HEK293 (cell line): ENCODE data around the gene ACSL5.

Experiments used
- CTCF ChIA-PET: fragments of 350-600 bp; formaldehyde crosslinking; extraction: SDS; loops from one replicate; lab custom pipeline; 2021; ENCODE audit warnings: antibody characterized with exemption; lab: Yijun Ruan, JAX
- POLR2A ChIA-PET: fragments of 300-600 bp; formaldehyde crosslinking; extraction: SDS; loops from one replicate; lab custom pipeline; 2020; ENCODE audit warnings: antibody characterized with exemption, inconsistent platforms; lab: Yijun Ruan, JAX
- H3K27ac ChIP-seq: fragments of 200-500 bp; sonication (Bioruptor generic); 2 replicates; pipeline ENCODE4 v1.5.1; 2014; ENCODE audit warnings: low read depth, low read length, control low read depth, inconsistent platforms; ENCODE audit errors: extremely low read depth
- H3K36me3 ChIP-seq, 2 experiments: fragments of 200-500 bp in 1 of 2; sonication (Bioruptor generic) in 1 of 2; 1 replicate in 1 of 2; 2 replicates in 1 of 2; pipeline ENCODE4 v1.5.1; 2014 to 2017; ENCODE audit warnings: inconsistent platforms in 2 of 2, low read length in 2 of 2; ENCODE audit not compliant: control insufficient read depth in 2 of 2, insufficient read depth in 1 of 2
- H3K4me1 ChIP-seq: fragments of 200-500 bp; sonication (Bioruptor generic); 2 replicates; pipeline ENCODE4 v1.5.1; 2014; ENCODE audit warnings: mild to moderate bottlenecking, low read length, inconsistent platforms; ENCODE audit not compliant: control insufficient read depth, insufficient read depth
- H3K4me3 ChIP-seq: 2 replicates; pipeline ENCODE4 v1.5.1; 2011; ENCODE audit warnings: low read depth, mild to moderate bottlenecking, control low read depth, low read length, moderate library complexity
- H3K9me3 ChIP-seq: fragments of 200-500 bp; sonication (Bioruptor generic); 2 replicates; pipeline ENCODE4 v1.5.1; 2014; ENCODE audit warnings: low read depth, low read length, inconsistent platforms; ENCODE audit not compliant: control insufficient read depth, insufficient read depth
- EGR2 ChIP-seq: fragments of 450-650 bp; formaldehyde crosslinking; IDR thresholded peaks from 2 replicates; pipeline ENCODE4 v1.5.1; 2016; ENCODE audit warnings: low read depth, missing biosample characterization, missing genetic modification characterization
- GLI4 ChIP-seq: fragments of 450-650 bp; formaldehyde crosslinking; IDR thresholded peaks from 2 replicates; pipeline ENCODE4 v1.5.1; 2016; ENCODE audit warnings: missing biosample characterization, missing genetic modification characterization
- KLF8 ChIP-seq: fragments of 450-650 bp; formaldehyde crosslinking; IDR thresholded peaks from 2 replicates; pipeline ENCODE4 v1.5.1; 2016; ENCODE audit warnings: missing biosample characterization, missing genetic modification characterization
- OSR2 ChIP-seq: fragments of 450-650 bp; formaldehyde crosslinking; IDR thresholded peaks from 2 replicates; pipeline ENCODE4 v1.5.1; 2016; ENCODE audit warnings: missing biosample characterization, missing genetic modification characterization
- RBAK ChIP-seq: fragments of 450-650 bp; formaldehyde crosslinking; IDR thresholded peaks from 2 replicates; pipeline ENCODE4 v1.5.1; 2016; ENCODE audit warnings: missing biosample characterization, missing genetic modification characterization
- SCRT1 ChIP-seq: fragments of 450-650 bp; formaldehyde crosslinking; IDR thresholded peaks from 2 replicates; pipeline ENCODE4 v1.5.1; 2016; ENCODE audit warnings: missing biosample characterization, missing genetic modification characterization, borderline replicate concordance
- ZNF10 ChIP-seq: fragments of 450-650 bp; formaldehyde crosslinking; IDR thresholded peaks from 2 replicates; pipeline ENCODE4 v1.5.1; 2017; ENCODE audit warnings: missing biosample characterization, missing genetic modification characterization
- ZNF221 ChIP-seq: fragments of 450-650 bp; formaldehyde crosslinking; IDR thresholded peaks from 2 replicates; pipeline ENCODE4 v1.5.1; 2017; ENCODE audit warnings: missing biosample characterization, missing genetic modification characterization, borderline replicate concordance
- ZNF544 ChIP-seq: fragments of 450-650 bp; formaldehyde crosslinking; IDR thresholded peaks from 2 replicates; pipeline ENCODE4 v1.5.0; 2017; ENCODE audit warnings: missing biosample characterization, missing genetic modification characterization
- TF ChIP-seq, protein P1 (sequence below): fragments of 450-650 bp; formaldehyde crosslinking; IDR thresholded peaks from 2 replicates; pipeline ENCODE4; 2016; ENCODE audit warnings: missing biosample characterization, missing genetic modification characterization
- TF ChIP-seq, protein P2 (sequence below): fragments of 450-650 bp; formaldehyde crosslinking; IDR thresholded peaks from 2 replicates; pipeline ENCODE4 v1.5.1; 2016; ENCODE audit warnings: missing biosample characterization, missing genetic modification characterization
- TF ChIP-seq, protein P3 (sequence below): fragments of 450-650 bp; formaldehyde crosslinking; IDR thresholded peaks from 2 replicates; pipeline ENCODE4 v1.5.1; 2016; ENCODE audit warnings: missing biosample characterization, missing genetic modification characterization
- TF ChIP-seq, protein P4 (sequence below): fragments of 450-650 bp; formaldehyde crosslinking; IDR thresholded peaks from 2 replicates; pipeline ENCODE4 v1.5.1; 2016; ENCODE audit warnings: missing biosample characterization, missing genetic modification characterization
- TF ChIP-seq, protein P5 (sequence below): fragments of 450-650 bp; formaldehyde crosslinking; IDR thresholded peaks from 2 replicates; pipeline ENCODE4 v1.5.1; 2017; ENCODE audit warnings: missing biosample characterization, missing genetic modification characterization

Gene ACSL5, protein sequence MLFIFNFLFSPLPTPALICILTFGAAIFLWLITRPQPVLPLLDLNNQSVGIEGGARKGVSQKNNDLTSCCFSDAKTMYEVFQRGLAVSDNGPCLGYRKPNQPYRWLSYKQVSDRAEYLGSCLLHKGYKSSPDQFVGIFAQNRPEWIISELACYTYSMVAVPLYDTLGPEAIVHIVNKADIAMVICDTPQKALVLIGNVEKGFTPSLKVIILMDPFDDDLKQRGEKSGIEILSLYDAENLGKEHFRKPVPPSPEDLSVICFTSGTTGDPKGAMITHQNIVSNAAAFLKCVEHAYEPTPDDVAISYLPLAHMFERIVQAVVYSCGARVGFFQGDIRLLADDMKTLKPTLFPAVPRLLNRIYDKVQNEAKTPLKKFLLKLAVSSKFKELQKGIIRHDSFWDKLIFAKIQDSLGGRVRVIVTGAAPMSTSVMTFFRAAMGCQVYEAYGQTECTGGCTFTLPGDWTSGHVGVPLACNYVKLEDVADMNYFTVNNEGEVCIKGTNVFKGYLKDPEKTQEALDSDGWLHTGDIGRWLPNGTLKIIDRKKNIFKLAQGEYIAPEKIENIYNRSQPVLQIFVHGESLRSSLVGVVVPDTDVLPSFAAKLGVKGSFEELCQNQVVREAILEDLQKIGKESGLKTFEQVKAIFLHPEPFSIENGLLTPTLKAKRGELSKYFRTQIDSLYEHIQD

DNA sequence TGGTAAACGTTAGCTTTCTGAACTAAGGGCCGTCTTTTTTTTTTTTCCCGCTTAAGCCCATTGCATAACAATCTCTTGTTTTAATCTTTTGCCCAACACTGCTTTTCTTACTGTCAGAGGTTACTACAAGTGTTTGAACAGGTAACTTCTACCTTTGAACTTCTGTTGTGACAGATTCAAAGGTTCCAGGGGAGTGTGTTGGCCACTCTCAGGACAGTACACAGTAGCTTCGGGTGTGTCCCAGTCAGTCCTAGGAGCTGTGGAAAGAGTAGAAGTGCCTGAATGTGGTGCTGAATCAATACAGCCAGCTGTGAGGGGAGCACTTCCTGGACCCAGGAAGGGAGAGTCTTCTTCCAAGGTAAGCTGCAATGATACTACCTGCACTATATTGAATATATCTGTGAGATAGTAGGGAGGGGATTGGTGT, at the start of gene ACSL5:
TSS of gene ACSL5 (plus strand) at position 205 of the 427 bp plus-strand sequence. CDS start 20,831 bp downstream, outside the sequence.
- POLR2A ChIA-PET: no interaction called here
- TF ChIP-seq ZNF10 (tag by site-specific recombination) (no peak), ZNF221 (tag by site-specific recombination) (no peak), ZNF544 (tag by site-specific recombination) (no peak), KLF8 (no peak), GLI4 (tag by site-specific recombination) (no peak), RBAK (tag by site-specific recombination) (no peak)
- TF ChIP-seq, protein P1, sequence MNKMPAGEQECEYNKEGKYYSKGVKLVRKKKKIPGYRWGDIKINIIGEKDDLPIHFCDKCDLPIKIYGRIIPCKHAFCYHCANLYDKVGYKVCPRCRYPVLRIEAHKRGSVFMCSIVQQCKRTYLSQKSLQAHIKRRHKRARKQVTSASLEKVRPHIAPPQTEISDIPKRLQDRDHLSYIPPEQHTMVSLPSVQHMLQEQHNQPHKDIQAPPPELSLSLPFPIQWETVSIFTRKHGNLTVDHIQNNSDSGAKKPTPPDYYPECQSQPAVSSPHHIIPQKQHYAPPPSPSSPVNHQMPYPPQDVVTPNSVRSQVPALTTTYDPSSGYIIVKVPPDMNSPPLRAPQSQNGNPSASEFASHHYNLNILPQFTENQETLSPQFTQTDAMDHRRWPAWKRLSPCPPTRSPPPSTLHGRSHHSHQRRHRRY (tag by site-specific recombination): no peak
- TF ChIP-seq, protein P2, sequence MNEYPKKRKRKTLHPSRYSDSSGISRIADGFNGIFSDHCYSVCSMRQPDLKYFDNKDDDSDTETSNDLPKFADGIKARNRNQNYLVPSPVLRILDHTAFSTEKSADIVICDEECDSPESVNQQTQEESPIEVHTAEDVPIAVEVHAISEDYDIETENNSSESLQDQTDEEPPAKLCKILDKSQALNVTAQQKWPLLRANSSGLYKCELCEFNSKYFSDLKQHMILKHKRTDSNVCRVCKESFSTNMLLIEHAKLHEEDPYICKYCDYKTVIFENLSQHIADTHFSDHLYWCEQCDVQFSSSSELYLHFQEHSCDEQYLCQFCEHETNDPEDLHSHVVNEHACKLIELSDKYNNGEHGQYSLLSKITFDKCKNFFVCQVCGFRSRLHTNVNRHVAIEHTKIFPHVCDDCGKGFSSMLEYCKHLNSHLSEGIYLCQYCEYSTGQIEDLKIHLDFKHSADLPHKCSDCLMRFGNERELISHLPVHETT (tag by site-specific recombination): no peak
- Histone ChIP-seq H3K4me3 (no peak within 1 kb of the TSS), H3K27ac (no peak within 1 kb of the TSS), H3K9me3 (no peaks in the 10 kb centered on the region), H3K4me1 (no peaks in the 10 kb centered on the region), H3K36me3 (no peaks in the 10 kb centered on the region)
- CTCF ChIA-PET: interaction anchor here (0.6 to 1.3 kb wide), 4 partner anchors 47 to 1079 kb away, joined by 3 to 4 read pairs (median 4); no protein-coding TSS in a partner anchor

DNA sequence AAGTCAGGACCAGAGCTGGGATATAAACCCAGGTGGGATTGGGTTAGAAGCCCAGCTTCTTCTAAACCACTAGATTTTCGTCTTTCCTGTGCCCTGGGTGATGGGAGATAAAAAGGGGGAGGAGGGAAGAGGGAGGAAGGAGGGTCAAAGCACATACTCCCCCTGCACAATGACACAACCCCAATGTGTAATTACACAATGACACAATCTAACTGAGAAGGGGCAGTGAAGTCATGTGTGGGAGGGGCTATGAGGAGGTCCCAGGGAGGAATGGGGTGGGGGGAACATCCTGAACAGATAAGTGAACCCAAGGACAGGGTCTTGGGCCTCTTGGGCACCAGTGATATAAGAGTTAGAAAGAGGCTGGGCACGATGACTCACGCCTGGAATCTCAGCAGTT, 46.2 kb upstream of the ACSL5 start:
- Histone ChIP-seq H3K36me3 (no peaks in the 10 kb centered on the region), H3K4me1 (no peaks in the 10 kb centered on the region), H3K9me3 (no peaks in the 10 kb centered on the region), H3K4me3 (no peak overlapping the region), H3K27ac (no peak overlapping the region)
- TF ChIP-seq, protein P3, sequence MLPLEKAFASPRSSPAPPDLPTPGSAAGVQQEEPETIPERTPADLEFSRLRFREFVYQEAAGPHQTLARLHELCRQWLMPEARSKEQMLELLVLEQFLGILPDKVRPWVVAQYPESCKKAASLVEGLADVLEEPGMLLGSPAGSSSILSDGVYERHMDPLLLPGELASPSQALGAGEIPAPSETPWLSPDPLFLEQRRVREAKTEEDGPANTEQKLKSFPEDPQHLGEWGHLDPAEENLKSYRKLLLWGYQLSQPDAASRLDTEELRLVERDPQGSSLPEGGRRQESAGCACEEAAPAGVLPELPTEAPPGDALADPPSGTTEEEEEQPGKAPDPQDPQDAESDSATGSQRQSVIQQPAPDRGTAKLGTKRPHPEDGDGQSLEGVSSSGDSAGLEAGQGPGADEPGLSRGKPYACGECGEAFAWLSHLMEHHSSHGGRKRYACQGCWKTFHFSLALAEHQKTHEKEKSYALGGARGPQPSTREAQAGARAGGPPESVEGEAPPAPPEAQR (tag by site-specific recombination): no peak
- TF ChIP-seq, protein P4, sequence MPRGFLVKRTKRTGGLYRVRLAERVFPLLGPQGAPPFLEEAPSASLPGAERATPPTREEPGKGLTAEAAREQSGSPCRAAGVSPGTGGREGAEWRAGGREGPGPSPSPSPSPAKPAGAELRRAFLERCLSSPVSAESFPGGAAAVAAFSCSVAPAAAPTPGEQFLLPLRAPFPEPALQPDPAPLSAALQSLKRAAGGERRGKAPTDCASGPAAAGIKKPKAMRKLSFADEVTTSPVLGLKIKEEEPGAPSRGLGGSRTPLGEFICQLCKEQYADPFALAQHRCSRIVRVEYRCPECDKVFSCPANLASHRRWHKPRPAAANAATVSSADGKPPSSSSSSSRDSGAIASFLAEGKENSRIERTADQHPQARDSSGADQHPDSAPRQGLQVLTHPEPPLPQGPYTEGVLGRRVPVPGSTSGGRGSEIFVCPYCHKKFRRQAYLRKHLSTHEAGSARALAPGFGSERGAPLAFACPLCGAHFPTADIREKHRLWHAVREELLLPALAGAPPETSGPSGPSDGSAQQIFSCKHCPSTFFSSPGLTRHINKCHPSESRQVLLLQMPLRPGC (tag by site-specific recombination): no peak
- TF ChIP-seq OSR2 (tag by site-specific recombination) (no peak), SCRT1 (tag by site-specific recombination) (no peak), EGR2 (tag by site-specific recombination) (no peak)
- TF ChIP-seq, protein P5, sequence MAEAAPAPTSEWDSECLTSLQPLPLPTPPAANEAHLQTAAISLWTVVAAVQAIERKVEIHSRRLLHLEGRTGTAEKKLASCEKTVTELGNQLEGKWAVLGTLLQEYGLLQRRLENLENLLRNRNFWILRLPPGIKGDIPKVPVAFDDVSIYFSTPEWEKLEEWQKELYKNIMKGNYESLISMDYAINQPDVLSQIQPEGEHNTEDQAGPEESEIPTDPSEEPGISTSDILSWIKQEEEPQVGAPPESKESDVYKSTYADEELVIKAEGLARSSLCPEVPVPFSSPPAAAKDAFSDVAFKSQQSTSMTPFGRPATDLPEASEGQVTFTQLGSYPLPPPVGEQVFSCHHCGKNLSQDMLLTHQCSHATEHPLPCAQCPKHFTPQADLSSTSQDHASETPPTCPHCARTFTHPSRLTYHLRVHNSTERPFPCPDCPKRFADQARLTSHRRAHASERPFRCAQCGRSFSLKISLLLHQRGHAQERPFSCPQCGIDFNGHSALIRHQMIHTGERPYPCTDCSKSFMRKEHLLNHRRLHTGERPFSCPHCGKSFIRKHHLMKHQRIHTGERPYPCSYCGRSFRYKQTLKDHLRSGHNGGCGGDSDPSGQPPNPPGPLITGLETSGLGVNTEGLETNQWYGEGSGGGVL (tag by site-specific recombination): peak; percentile 68
- POLR2A ChIA-PET: no interaction called here
- CTCF ChIA-PET: interaction anchor here (0.6 to 1.5 kb wide), 4 partner anchors 11 to 187 kb away, joined by 3 to 4 read pairs (median 3); no protein-coding TSS in a partner anchor
